Fibroblast of pulmonary artery (primary cell): ENCODE measurements around the gene TMEM45A.
"Not testable (repeated sequence)": the region's sequence is repeated elsewhere in the genome, so short reads cannot be mapped to it uniquely, and the experiment has no call there.

Source experiments
- DNase-seq: peaks from one replicate; pipeline ENCODE4 v3.0.0-alpha.2; 2010; ENCODE audit warnings: low read depth
- H3K4me3 ChIP-seq: replicated peaks from 2 replicates; pipeline ENCODE4 v1.5.1; 2011; ENCODE audit warnings: low read depth, mild to moderate bottlenecking, control low read depth, low read length, moderate library complexity
- CTCF ChIP-seq: IDR thresholded peaks from 2 replicates; pipeline ENCODE4 v1.5.1; 2011; ENCODE audit warnings: mild to moderate bottlenecking, control low read depth, low read length, inconsistent platforms; ENCODE audit errors: missing control alignments

The TMEM45A gene

GRCh38 chr3:100467133-100467532, 25.3 kb upstream of the TMEM45A start:
- no peak overlapping the region for H3K4me3 ChIP-seq
- TF ChIP-seq CTCF = no peak

GRCh38 chr3:100468676-100469075, 23.7 kb upstream of the TMEM45A start:
- no peak overlapping the region for H3K4me3 ChIP-seq
- no peak for TF ChIP-seq CTCF
- no peak for DNase-seq

More at GRCh38 chr3:100467133-100467532, 25.3 kb upstream of the TMEM45A start:
- no peak for DNase-seq

- no peak overlapping the region for H3K4me3 ChIP-seq
- TF ChIP-seq CTCF = no peak
- DNase-seq = no peak
Observed at GRCh38 chr3:100470951-100471350, 21.5 kb upstream of the TMEM45A start.

- no peak for DNase-seq
- no peak for TF ChIP-seq CTCF
Observed at GRCh38 chr3:100471444-100471843, 21.0 kb upstream of the TMEM45A start.

GRCh38 chr3:100477851-100478360, 14.5 kb upstream of the TMEM45A start:
- not testable (repeated sequence) for H3K4me3 ChIP-seq, DNase-seq

More at GRCh38 chr3:100471444-100471843, 21.0 kb upstream of the TMEM45A start:
- H3K4me3 ChIP-seq = no peak overlapping the region

- DNase-seq, H3K4me3 ChIP-seq: not testable (repeated sequence)
Observed at GRCh38 chr3:100478521-100478920, 13.9 kb upstream of the TMEM45A start.

- no peak for DNase-seq
- TF ChIP-seq CTCF = no peak
- no peak overlapping the region for H3K4me3 ChIP-seq
Observed at GRCh38 chr3:100480081-100480480, 12.3 kb upstream of the TMEM45A start.

GRCh38 chr3:100482176-100482575, 10.2 kb upstream of the TMEM45A start:
- DNase-seq = no peak
- no peak for TF ChIP-seq CTCF
- no peak overlapping the region for H3K4me3 ChIP-seq
